GM12865 (cell line): ENCODE measurements around the gene RBM20.
A peak's percentile ranks its signal among the peaks of the same experiment; 100 is the strongest.

ENCODE experiments used
- DNase-seq: peaks from one replicate; pipeline ENCODE4 v3.0.0; 2010; ENCODE audit warnings: low read depth
- H3K4me3 ChIP-seq: 2 replicates; pipeline ENCODE4 v1.5.1; 2011; ENCODE audit warnings: mild to moderate bottlenecking, low read depth, low read length, control low read depth
- TF ChIP-seq, protein P1 (sequence below): IDR thresholded peaks from 2 replicates; pipeline ENCODE4 v1.5.1; 2011; ENCODE audit warnings: low read length, control low read depth, low read depth, inconsistent platforms; ENCODE audit not compliant: insufficient read depth; ENCODE audit errors: missing control alignments

The RBM20 gene

DNA sequence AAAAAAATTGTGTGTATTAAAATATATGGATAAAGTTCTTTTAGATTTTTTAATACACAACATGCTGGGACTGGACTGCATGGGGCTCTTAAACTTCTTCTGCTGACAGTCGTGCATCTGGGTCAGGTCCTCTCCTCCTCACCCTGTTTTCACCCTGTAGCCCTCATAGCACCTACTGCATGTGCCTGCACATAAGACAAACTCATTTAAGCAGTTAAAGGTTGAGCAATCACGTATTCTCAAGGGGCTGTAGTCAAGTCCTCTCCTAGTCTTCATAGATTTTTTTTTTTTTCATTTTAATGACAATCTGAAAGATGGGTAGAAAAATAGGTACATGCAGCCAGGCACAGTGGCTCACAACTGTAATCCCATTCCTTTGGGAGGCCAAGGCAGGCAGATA, 204.0 kb downstream of the RBM20 start:
- no peak for DNase-seq
- H3K4me3 ChIP-seq, result no peak overlapping the region
- TF ChIP-seq, protein P1, sequence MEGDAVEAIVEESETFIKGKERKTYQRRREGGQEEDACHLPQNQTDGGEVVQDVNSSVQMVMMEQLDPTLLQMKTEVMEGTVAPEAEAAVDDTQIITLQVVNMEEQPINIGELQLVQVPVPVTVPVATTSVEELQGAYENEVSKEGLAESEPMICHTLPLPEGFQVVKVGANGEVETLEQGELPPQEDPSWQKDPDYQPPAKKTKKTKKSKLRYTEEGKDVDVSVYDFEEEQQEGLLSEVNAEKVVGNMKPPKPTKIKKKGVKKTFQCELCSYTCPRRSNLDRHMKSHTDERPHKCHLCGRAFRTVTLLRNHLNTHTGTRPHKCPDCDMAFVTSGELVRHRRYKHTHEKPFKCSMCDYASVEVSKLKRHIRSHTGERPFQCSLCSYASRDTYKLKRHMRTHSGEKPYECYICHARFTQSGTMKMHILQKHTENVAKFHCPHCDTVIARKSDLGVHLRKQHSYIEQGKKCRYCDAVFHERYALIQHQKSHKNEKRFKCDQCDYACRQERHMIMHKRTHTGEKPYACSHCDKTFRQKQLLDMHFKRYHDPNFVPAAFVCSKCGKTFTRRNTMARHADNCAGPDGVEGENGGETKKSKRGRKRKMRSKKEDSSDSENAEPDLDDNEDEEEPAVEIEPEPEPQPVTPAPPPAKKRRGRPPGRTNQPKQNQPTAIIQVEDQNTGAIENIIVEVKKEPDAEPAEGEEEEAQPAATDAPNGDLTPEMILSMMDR, result no peak

DNA sequence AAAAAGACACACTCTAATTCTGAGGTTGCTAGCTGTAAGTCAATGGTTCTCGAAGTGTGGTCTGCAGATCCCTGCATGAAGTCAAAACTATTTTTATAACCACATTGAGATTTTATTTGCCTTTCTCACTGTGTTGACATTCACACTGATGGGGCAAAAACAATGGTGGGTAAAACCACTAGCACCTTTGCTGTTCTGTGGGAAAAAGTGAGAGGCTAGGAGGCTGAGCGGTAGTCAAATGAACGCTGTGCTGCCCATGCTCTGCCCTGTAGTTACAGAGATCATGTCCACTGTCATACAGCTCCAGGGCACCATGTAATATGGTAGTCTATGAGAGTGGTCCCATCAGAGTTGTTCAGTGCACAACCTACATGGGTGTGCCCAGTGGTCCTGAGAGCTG, 206.0 kb downstream of the RBM20 start:
- peak; percentile 13 for DNase-seq
- TF ChIP-seq, protein P1, result no peak
- H3K4me3 ChIP-seq, result no peak overlapping the region

GRCh38 chr10:110851020-110851612, 207.0 kb downstream of the RBM20 start:
- TF ChIP-seq, protein P1, result no peak
- DNase-seq, result no peak
- no peak overlapping the region for H3K4me3 ChIP-seq

GRCh38 chr10:110852255-110852896, 208.2 kb downstream of the RBM20 start:
- DNase-seq, result peak; percentile 54
- H3K4me3 ChIP-seq, result peak overlapping the region; percentile 2
- TF ChIP-seq, protein P1, result no peak

- peak overlapping the region; percentile 2 for H3K4me3 ChIP-seq
- DNase-seq, result no peak
- TF ChIP-seq, protein P1, result no peak
Measured at GRCh38 chr10:110852947-110853346, 208.8 kb downstream of the RBM20 start.

GRCh38 chr10:110853921-110854605, 209.9 kb downstream of the RBM20 start:
- no peak for DNase-seq
- TF ChIP-seq, protein P1, result no peak

More at GRCh38 chr10:110853921-110854605, 209.9 kb downstream of the RBM20 start:
- no peak overlapping the region for H3K4me3 ChIP-seq
